ENCODE results near the gene HOXA2. TPM values are rescaled to one million over a fixed set of nuclear protein-coding genes. Genes with fewer than 3 reads are reported as not detected.

HOXA2 gene
- total and polyA plus RNA-seq, 2 of the 13 experiments (the other 11 are each of a cell fraction or from before 2014, with no cell fraction given) = 0.22 to 0.29 TPM

GRCh38 chr7:27094304-27095049 is 8.0 kb downstream of the HOXA2 start:
- no peak for TF ChIP-seq ATF7 (IDR thresholded peaks at IDR 0.05)
- TF ChIP-seq ATF7 (CRISPR knock-in tag; IDR thresholded peaks at IDR 0.05) = no peak
- no peak for TF ChIP-seq GATAD1 (CRISPR knock-in tag; IDR thresholded peaks at IDR 0.05)
- no peak for TF ChIP-seq ETV5 (CRISPR knock-in tag; IDR thresholded peaks at IDR 0.05; ENCODE audit: borderline replicate concordance)
- TF ChIP-seq KIAA2018 (CRISPR knock-in tag; IDR thresholded peaks at IDR 0.05; ENCODE audit: borderline replicate concordance) = no peak
- Histone ChIP-seq H3K27me3 (ENCODE audit: control insufficient read depth in 1 of 2, insufficient read depth in 2 of 2, low read length in 2 of 2) (peaks cover 0 to 14% of the 10 kb centered on the region in 2 experiments; a peak in 2 of 5 replicates), H3K36me3 (replicated peaks in 1 of 2; ENCODE audit: control insufficient read depth in 1 of 2, insufficient read depth in 2 of 2, low read length in 2 of 2) (no peaks in the 10 kb centered on the region), H2AFZ (ENCODE audit: low read length) (no peak overlapping the region), H3K4me1 (ENCODE audit: insufficient read depth, low read length) (peaks cover 28% of the 10 kb centered on the region), H4K20me1 (ENCODE audit: insufficient read depth, low read length) (no peaks in the 10 kb centered on the region), H3K27ac (ENCODE audit: extremely low read length, insufficient read depth, low read length) (no peak overlapping the region), H3K4me2 (ENCODE audit: low read depth, low read length) (no peak overlapping the region), H3K4me3 (replicated peaks in 1 of 3; ENCODE audit: insufficient read depth in 1 of 3, low read depth in 2 of 3, low read length in 3 of 3) (no peak overlapping the region), H3K79me2 (ENCODE audit: insufficient read depth, low read length) (no peaks in the 10 kb centered on the region), H3K9ac (ENCODE audit: insufficient read depth, low read depth, low read length) (no peak overlapping the region), H3K9me3 (ENCODE audit: low read length) (no peaks in the 10 kb centered on the region)
- FAIRE-seq (no peak), ATAC-seq (no peak), DNase-seq (ENCODE audit: low spot score) (no peak)
- ChIA-PET CTCF (ENCODE audit: low intra/inter-chr PET ratio, low total read pairs) (no interaction called here), POLR2A (interaction anchor here (1.6 kb wide), 1 partner anchor 25 kb away, joined by 4 read pairs; no protein-coding TSS in a partner anchor)
- BruUV-seq (replicated peaks) = no TSS peak
- intact Hi-C loops (cut with micrococcal nuclease; ENCODE audit: unreplicated experiment) (no loop called here), in situ Hi-C loops (cut with HindIII; ENCODE audit: extremely low pct_ligation_motif_present, low pct_unique_long_range_greater_than_20kb) (no loop called here)
- 83% methylated on average over 29 of the region's 29 CpGs for WGBS (ENCODE audit: low lambda C conversion rate)

Measured in HepG2 (cell line).